ENCODE data around the gene ATP6V0E1.

DNA sequence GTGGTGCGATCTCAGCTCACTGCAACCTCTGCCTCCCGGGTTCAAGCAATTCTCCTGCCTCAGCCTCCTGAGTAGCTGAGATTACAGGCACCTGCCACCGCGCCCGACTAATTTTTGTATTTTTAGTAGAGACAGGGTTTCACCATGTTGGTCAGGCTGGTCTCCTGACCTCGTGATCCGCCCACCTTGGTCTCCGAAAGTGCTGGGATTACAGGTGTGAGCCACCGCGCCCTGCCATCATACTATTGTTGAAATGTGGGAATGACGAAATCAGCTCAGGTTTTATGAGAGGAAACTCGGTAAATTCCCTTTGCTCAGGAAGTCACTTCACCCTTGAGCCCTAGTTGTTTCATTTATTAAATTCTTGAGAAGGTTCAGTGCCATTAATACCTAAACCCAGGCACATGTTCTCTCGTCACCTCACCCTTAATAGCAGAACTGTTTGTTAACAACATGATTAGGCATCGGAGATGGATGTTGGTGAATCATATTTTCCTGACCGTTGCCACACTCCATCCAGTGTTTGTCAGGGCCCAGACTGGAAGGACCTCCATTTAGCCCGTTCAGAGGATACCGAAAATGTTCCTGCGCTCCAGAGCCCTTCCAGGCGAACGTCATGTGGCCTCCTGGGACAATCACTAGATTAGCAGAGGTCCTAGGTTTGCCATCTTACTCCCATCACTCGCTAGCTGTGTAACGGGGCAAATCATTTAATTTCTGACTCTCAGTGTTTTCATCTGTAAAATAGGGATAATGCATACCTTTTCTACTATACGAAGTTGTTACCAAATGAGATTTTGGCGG is 52.5 kb downstream of the ATP6V0E1 start:
- no peak for TF ChIP-seq CTCF (conservative IDR thresholded peaks at IDR 0.05; ENCODE audit: low read length)
- no peak for TF ChIP-seq EZH2phosphoT487 (IDR thresholded peaks at IDR 0.05; ENCODE audit: borderline replicate concordance)

Measured in Loucy (cell line).